Measurements from ENCODE around the gene ECM2. TPM values are rescaled to one million over a fixed set of nuclear protein-coding genes. Genes with fewer than 3 reads are reported as not detected.
A peak's percentile ranks its signal among the peaks of the same experiment; 100 is the strongest.

Gene ECM2
- total and polyA plus RNA-seq, 2 donors (not counting 1 experiment from before 2014, with no cell fraction given): 6.8 to 17.2 TPM

GRCh38 chr9:92482805-92483204, 53.0 kb downstream of the ECM2 start:
- Histone ChIP-seq H3K27ac (ENCODE audit: insufficient read depth, low read length) (no peak overlapping the region), H3K27me3 (ENCODE audit: control insufficient read depth, insufficient read depth, low read length) (no peaks in the 10 kb centered on the region), H3K4me3 (replicated peaks in 1 of 4; ENCODE audit: control extremely low read depth in 1 of 4, insufficient read depth in 1 of 4, low read depth in 3 of 4, low read length in 4 of 4) (no peak overlapping the region)

DNA sequence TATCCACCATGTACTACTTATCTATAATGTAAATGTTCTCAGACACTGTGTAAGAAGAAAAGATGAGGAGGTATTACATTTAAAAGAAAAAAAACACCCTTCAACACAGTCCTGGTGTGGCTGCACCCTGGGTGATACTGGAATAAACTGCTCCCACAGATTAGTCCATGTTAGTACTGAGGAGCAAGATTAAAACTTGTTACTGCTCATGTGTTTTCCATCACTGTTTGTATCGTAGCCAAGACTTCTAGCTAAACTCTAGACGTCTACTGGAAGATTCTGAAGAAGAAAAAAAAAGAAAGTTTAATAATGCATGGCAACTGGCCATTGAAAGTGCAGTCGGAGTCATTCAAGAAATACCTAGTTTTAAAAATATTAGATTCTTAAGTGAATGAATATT, 53.5 kb downstream of the ECM2 start, which contains the start of gene ASPN:
Gene ASPN, minus strand, starts transcription at position 178 of the 400 bp plus-strand sequence.
- H3K27ac ChIP-seq (ENCODE audit: insufficient read depth, low read length): no peak within 1 kb of the TSS
- H3K9me3 ChIP-seq (ENCODE audit: control insufficient read depth, insufficient read depth, low read depth, low read length): no peaks in the 10 kb centered on the region
- H3K9ac ChIP-seq (ENCODE audit: insufficient read depth, low read length): no peak within 1 kb of the TSS
- no peak for TF ChIP-seq CTCF (conservative IDR thresholded peaks at IDR 0.05 in 1 of 2, IDR thresholded peaks at IDR 0.05 in 1 of 2; ENCODE audit: low read depth in 1 of 2, low read length in 2 of 2)
- TF ChIP-seq EZH2 (IDR thresholded peaks at IDR 0.05; ENCODE audit: low read length, missing control alignments): no peak
- no peaks in the 10 kb centered on the region for H3K36me3 ChIP-seq (ENCODE audit: control insufficient read depth, insufficient read depth, low read length)
- H3K27me3 ChIP-seq (ENCODE audit: control insufficient read depth, insufficient read depth, low read length): no peaks in the 10 kb centered on the region
- DNase-seq (ENCODE audit: low read depth in 2 of 2): peak; percentile 76 to 79
- peak within 1 kb of the TSS in 1 of 4 experiments; percentile 38 for H3K4me3 ChIP-seq (replicated peaks in 1 of 4; ENCODE audit: control extremely low read depth in 1 of 4, insufficient read depth in 1 of 4, low read depth in 3 of 4, low read length in 4 of 4)
- H3K79me2 ChIP-seq (ENCODE audit: control insufficient read depth, insufficient read depth, low read length): no peaks in the 10 kb centered on the region
- H3K4me1 ChIP-seq (ENCODE audit: control insufficient read depth, extremely low read depth, insufficient read depth, low read length): peaks cover 14% of the 10 kb centered on the region
- no peak within 1 kb of the TSS for H2AFZ ChIP-seq (ENCODE audit: low read length)
- no peak within 1 kb of the TSS for H3K4me2 ChIP-seq (ENCODE audit: extremely low read depth, insufficient read depth, low read length)
- no peaks in the 10 kb centered on the region for H4K20me1 ChIP-seq (ENCODE audit: control insufficient read depth, extremely low read depth, insufficient read depth, low read length)

More at GRCh38 chr9:92482805-92483204, 53.0 kb downstream of the ECM2 start:
- no peak overlapping the region for H3K4me2 ChIP-seq (ENCODE audit: extremely low read depth, insufficient read depth, low read length)
- H3K4me1 ChIP-seq (ENCODE audit: control insufficient read depth, extremely low read depth, insufficient read depth, low read length): peaks cover 14% of the 10 kb centered on the region
- no peak overlapping the region for H2AFZ ChIP-seq (ENCODE audit: low read length)
- H3K9ac ChIP-seq (ENCODE audit: insufficient read depth, low read length): no peak overlapping the region
- no peak for TF ChIP-seq CTCF (conservative IDR thresholded peaks at IDR 0.05 in 1 of 2, IDR thresholded peaks at IDR 0.05 in 1 of 2; ENCODE audit: low read depth in 1 of 2, low read length in 2 of 2)
- no peak for TF ChIP-seq EZH2 (IDR thresholded peaks at IDR 0.05; ENCODE audit: low read length, missing control alignments)
- H3K9me3 ChIP-seq (ENCODE audit: control insufficient read depth, insufficient read depth, low read depth, low read length): no peaks in the 10 kb centered on the region
- no peaks in the 10 kb centered on the region for H4K20me1 ChIP-seq (ENCODE audit: control insufficient read depth, extremely low read depth, insufficient read depth, low read length)
- no peak for DNase-seq (ENCODE audit: low read depth in 2 of 2)
- H3K79me2 ChIP-seq (ENCODE audit: control insufficient read depth, insufficient read depth, low read length): no peaks in the 10 kb centered on the region
- no peaks in the 10 kb centered on the region for H3K36me3 ChIP-seq (ENCODE audit: control insufficient read depth, insufficient read depth, low read length)

- no peaks in the 10 kb centered on the region for H3K9me3 ChIP-seq (ENCODE audit: control insufficient read depth, insufficient read depth, low read depth, low read length)
- no peak overlapping the region for H3K27ac ChIP-seq (ENCODE audit: insufficient read depth, low read length)
- peak overlapping the region in 1 of 4 experiments; percentile 38 for H3K4me3 ChIP-seq (replicated peaks in 1 of 4; ENCODE audit: control extremely low read depth in 1 of 4, insufficient read depth in 1 of 4, low read depth in 3 of 4, low read length in 4 of 4)
- peaks cover 14% of the 10 kb centered on the region for H3K4me1 ChIP-seq (ENCODE audit: control insufficient read depth, extremely low read depth, insufficient read depth, low read length)
- H4K20me1 ChIP-seq (ENCODE audit: control insufficient read depth, extremely low read depth, insufficient read depth, low read length): no peaks in the 10 kb centered on the region
- TF ChIP-seq EZH2 (IDR thresholded peaks at IDR 0.05; ENCODE audit: low read length, missing control alignments) (no peak), CTCF (conservative IDR thresholded peaks at IDR 0.05 in 1 of 2, IDR thresholded peaks at IDR 0.05 in 1 of 2; ENCODE audit: low read depth in 1 of 2, low read length in 2 of 2) (no peak)
- DNase-seq (ENCODE audit: low read depth in 2 of 2): peak in 1 of 2 donors; percentile 65
- no peak overlapping the region for H3K4me2 ChIP-seq (ENCODE audit: extremely low read depth, insufficient read depth, low read length)
- H3K27me3 ChIP-seq (ENCODE audit: control insufficient read depth, insufficient read depth, low read length): no peaks in the 10 kb centered on the region
- H3K36me3 ChIP-seq (ENCODE audit: control insufficient read depth, insufficient read depth, low read length): no peaks in the 10 kb centered on the region
- no peaks in the 10 kb centered on the region for H3K79me2 ChIP-seq (ENCODE audit: control insufficient read depth, insufficient read depth, low read length)
- H2AFZ ChIP-seq (ENCODE audit: low read length): peak overlapping the region; percentile 6
- H3K9ac ChIP-seq (ENCODE audit: insufficient read depth, low read length): no peak overlapping the region
Observed at GRCh38 chr9:92480986-92481633, 54.7 kb downstream of the ECM2 start.
